AG04450 (cell line): ENCODE results near the gene TLX2. TPM values are rescaled to one million over a fixed set of nuclear protein-coding genes. Genes with fewer than 3 reads are reported as not detected.
A peak's percentile ranks its signal among the peaks of the same experiment; 100 is the strongest.
"Not testable (repeated sequence)": the region's sequence is repeated elsewhere in the genome, so short reads cannot be mapped to it uniquely, and the experiment has no call there.

Source experiments
- CTCF ChIA-PET: fragments of 300-600, 350-600 bp; formaldehyde crosslinking; extraction: SDS; loops from one replicate; lab custom pipeline; 2022; ENCODE audit warnings: antibody characterized with exemption, inconsistent platforms; lab: Charles Lee
- POLR2A ChIA-PET: fragments of 350-600 bp; formaldehyde crosslinking; extraction: SDS; loops from one replicate; lab custom pipeline; 2021; ENCODE audit warnings: antibody characterized with exemption, inconsistent platforms; lab: Yijun Ruan, JAX
- DNase-seq: peaks from one replicate; pipeline ENCODE4 v3.0.0-alpha.2; 2011; ENCODE audit warnings: low read depth, low spot score
- H3K27ac ChIP-seq: one replicate; pipeline ENCODE4 v1.5.1; 2012; ENCODE audit warnings: low read depth, low read length, control low read depth
- H3K27me3 ChIP-seq: one replicate; pipeline ENCODE4 v1.6.0; 2012; ENCODE audit warnings: low read length; ENCODE audit not compliant: control insufficient read depth, insufficient read depth
- H3K4me3 ChIP-seq: 2 replicates; pipeline ENCODE4 v1.5.1; 2011; ENCODE audit warnings: mild to moderate bottlenecking, low read depth, low read length, control low read depth
- H3K9me3 ChIP-seq: 2 replicates; pipeline ENCODE4 v1.5.1; 2012; ENCODE audit warnings: low read length; ENCODE audit not compliant: control insufficient read depth, insufficient read depth
- polyA minus RNA-seq: library from RNA; depleted of rRNA, polyadenylated mRNA; stranded (reverse); fragments of >200 nt; gene quantifications from 2 replicates; pipeline ENCODE4 v1.2.3, GENCODE V29; 2011; rRNA and poly(A)+ RNA removed
- polyA plus RNA-seq: library from polyadenylated mRNA; depleted of rRNA; stranded (reverse); fragments of >200 nt; gene quantifications from 2 replicates; pipeline ENCODE4 v1.2.3, GENCODE V29; 2011; rRNA removed
- TF ChIP-seq, protein P1 (sequence below): IDR thresholded peaks from 2 replicates; pipeline ENCODE4 v1.5.1; 2011; ENCODE audit warnings: low read depth, low read length, control low read depth, inconsistent platforms

Gene TLX2
- not detected in 2 replicates for polyA plus RNA-seq
- polyA minus RNA-seq, result 0.14 TPM in 1 of 2 replicates, not detected in the other

DNA sequence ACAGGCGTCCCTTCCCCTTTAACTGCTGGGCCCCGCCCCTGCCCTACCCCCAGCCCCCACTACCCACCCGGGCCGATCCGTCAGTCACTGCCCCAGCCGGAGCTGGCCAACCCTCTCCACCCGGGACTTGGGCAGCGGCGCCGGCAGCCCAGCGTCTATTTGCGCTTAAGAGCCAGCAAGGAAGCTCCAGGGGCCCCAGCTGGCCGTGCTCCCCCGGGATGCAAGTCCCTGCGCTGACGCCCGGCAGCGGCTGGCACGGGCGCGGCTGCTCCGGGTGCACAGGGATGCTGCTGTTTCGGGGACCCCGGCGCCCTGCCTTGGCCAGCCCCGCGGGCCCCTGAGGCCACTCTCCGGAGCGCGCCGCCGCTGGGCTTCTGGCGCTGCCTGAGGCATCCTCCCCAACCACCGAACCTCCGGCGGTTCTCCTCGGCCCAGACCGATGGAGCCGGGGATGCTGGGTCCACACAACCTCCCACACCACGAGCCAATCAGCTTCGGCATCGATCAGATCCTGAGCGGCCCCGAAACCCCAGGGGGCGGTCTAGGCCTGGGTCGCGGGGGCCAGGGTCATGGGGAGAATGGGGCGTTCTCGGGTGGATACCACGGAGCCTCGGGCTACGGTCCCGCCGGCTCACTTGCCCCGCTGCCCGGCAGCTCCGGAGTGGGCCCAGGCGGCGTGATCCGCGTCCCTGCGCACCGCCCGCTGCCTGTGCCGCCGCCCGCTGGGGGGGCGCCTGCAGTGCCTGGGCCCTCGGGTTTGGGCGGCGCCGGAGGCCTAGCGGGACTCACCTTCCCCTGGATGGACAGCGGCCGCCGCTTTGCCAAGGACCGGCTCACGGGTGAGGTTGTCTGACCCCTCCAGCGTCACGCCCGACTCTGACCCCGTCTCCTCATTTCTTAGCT lies at the start of gene TLX2:
TLX2 (plus strand) TSS at position 83 of the 903 bp plus-strand sequence; CDS start at position 440, 357 bp downstream.
- no peak for DNase-seq
- CTCF ChIA-PET, result no interaction called here

DNA sequence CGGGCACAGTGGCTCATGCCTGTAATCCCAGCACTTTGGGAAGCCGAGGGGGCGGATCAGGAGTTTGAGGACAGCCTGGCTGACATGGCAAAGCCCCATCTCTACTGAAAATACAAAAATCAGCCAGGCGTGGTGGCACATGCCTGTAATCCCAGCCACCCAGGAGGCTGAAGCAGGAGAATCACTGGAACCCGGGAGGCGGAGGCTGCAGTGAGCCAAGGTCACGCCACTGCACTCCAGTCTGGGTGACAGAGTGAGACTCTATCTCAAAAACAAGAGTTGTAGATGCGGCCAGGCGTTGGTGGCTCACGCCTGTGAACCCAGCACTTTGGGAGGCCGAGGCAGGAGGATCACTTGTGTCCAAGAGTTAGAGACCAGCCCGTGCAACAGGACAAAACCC lies 43.5 kb upstream of the TLX2 start:
- ChIA-PET CTCF (interaction anchor here (0.6 to 1.4 kb wide), 2 partner anchors 12 to 16 kb away, joined by 3 to 5 read pairs; partner anchors contain the start of genes CCDC142, INO80B and TTC31), POLR2A (interaction anchor here (2.9 kb wide), 1 partner anchor 12 kb away, joined by 13 read pairs; the partner anchor contains the start of gene WBP1)
- H3K9me3 ChIP-seq, DNase-seq, H3K4me3 ChIP-seq, H3K27ac ChIP-seq, H3K27me3 ChIP-seq: not testable (repeated sequence)

More for the DNA sequence above, at the start of gene TLX2:
- TF ChIP-seq, protein P1, sequence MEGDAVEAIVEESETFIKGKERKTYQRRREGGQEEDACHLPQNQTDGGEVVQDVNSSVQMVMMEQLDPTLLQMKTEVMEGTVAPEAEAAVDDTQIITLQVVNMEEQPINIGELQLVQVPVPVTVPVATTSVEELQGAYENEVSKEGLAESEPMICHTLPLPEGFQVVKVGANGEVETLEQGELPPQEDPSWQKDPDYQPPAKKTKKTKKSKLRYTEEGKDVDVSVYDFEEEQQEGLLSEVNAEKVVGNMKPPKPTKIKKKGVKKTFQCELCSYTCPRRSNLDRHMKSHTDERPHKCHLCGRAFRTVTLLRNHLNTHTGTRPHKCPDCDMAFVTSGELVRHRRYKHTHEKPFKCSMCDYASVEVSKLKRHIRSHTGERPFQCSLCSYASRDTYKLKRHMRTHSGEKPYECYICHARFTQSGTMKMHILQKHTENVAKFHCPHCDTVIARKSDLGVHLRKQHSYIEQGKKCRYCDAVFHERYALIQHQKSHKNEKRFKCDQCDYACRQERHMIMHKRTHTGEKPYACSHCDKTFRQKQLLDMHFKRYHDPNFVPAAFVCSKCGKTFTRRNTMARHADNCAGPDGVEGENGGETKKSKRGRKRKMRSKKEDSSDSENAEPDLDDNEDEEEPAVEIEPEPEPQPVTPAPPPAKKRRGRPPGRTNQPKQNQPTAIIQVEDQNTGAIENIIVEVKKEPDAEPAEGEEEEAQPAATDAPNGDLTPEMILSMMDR, result no peak
- Histone ChIP-seq H3K4me3 (no peak within 1 kb of the TSS), H3K27me3 (peaks cover 83% of the 10 kb centered on the region), H3K27ac (no peak within 1 kb of the TSS), H3K9me3 (peaks cover 18% of the 10 kb centered on the region; the same call in 1 of the 2 replicates)
- POLR2A ChIA-PET, result no interaction called here

DNA sequence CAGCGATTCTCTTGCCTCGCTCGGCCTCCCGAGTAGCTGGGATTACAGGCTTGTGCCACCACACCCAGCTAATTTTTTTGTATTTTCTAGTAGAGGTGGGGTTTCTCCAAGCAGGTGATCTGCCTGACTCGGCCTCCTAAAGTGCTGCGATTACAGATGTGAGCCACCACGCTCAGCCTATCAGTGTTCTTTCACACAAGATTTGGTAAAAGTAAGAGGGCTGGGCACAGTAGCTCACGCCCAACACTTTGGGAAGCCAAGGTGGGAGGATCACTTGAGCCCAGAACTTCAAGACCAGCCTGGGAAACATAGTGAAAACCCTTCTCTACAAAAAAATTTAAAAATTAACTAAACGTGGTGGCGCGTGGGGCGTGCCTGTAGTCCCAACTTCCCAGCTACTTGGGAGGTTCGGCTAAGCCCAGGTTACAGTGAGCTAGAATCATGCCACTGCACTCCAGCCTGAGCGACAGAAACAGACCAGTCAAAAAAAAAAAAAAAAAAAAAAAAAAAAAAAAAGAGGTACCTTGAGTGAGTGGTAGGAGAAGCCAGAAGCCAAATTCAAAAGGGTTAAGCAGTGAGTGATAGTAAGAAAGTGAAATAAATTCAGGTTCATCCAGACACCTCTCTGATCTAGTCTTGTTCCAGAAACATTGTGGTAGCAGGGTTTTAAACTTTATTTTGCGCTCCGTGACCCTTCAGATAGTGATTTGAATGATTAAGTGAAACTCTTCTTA lies 42.8 kb upstream of the TLX2 start:
- ChIA-PET CTCF (interaction anchor here (0.6 to 1.4 kb wide), 3 partner anchors 12 to 118 kb away, joined by 3 to 5 read pairs (median 4); partner anchors contain the start of genes CCDC142, INO80B and TTC31), POLR2A (interaction anchor here (2.9 kb wide), 1 partner anchor 13 kb away, joined by 13 read pairs; the partner anchor contains the start of gene WBP1)
- peak overlapping the region; percentile 89 for H3K27ac ChIP-seq
- H3K27me3 ChIP-seq, result no peaks in the 10 kb centered on the region
- no peak for DNase-seq
- H3K4me3 ChIP-seq, result peak overlapping the region; percentile 89
- TF ChIP-seq, protein P1, result no peak
- no peaks in the 10 kb centered on the region; the same call in 1 of the 2 replicates for H3K9me3 ChIP-seq

DNA sequence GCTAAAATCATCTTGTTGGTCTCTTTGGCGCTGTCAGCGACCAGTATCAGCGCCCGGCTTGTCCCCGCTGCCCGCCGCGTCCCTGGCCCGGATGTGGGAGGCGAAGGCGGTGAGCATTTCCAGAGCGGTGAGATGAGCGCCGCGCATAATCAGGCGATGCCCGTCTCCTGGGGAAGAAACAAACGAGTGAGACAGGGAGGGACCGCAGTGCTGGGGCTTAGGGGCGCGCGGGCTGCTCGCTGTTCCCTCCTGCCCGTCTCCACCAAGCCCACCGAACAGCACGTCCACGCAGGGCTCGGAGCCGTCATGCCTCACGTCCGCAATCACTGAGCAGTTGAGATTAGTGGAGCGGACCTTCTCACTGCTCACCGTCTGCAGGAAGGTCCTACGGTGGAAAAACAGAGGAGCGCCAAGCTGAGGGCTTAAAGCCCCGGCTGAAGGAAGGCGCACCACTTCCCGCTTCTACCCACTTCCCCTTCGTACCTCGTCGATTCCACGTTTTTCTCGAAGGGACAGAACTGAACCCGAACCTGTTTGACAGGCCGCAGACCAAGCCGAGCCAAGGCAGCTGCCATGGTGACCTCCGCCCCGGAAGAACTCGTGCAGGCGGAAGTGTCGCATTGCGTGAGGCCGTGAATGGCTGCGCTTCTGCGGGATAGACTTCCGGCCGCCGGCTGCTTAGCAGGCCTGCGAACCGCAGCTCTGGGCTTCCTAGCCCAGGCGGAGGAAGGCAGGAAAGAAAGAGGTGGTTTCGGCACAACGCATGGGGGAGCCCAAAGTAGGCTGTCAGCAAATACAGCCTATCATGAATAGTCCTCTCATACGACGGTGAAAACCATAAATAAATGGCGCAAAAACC lies 41.9 kb upstream of the TLX2 start, which contains the start of gene MRPL53:
MRPL53 (minus strand) TSS at position 595 of the 859 bp plus-strand sequence; CDS start at position 575, 20 bp downstream.
- ChIA-PET CTCF (interaction anchor here (0.9 to 1.4 kb wide), 3 partner anchors 11 to 12 kb away, joined by 3 to 6 read pairs (median 5); partner anchors contain the start of genes CCDC142 and TTC31), POLR2A (interaction anchor here (0.8 to 2.9 kb wide), 4 partner anchors 10 to 32 kb away, joined by 3 to 13 read pairs (median 11); partner anchors contain the start of genes CCDC142, INO80B, TTC31 and WBP1)
- no peaks in the 10 kb centered on the region for H3K27me3 ChIP-seq
- TF ChIP-seq, protein P1, result no peak
- H3K4me3 ChIP-seq, result peak within 1 kb of the TSS; percentile 89
- H3K9me3 ChIP-seq, result no peaks in the 10 kb centered on the region; the same call in 1 of the 2 replicates
- peak; percentile 83 for DNase-seq
- H3K27ac ChIP-seq, result peak within 1 kb of the TSS; percentile 89
